Body of pancreas (tissue), 4 donors: ENCODE data around the gene SH3BP1. TPM values are rescaled to one million over a fixed set of nuclear protein-coding genes. Genes with fewer than 3 reads are reported as not detected.

Source experiments
- ATAC-seq: fragments of 150-250 bp; one replicate; pipeline ENCODE4 v1.9.1; 2016
- DNase-seq, 4 donors: peaks; one replicate each; pipeline ENCODE4 v3.0.0-alpha.2; 2019
- H3K27ac ChIP-seq, 4 donors: fragments of 200-600 bp; sonication (generic); 1 replicate in 3 of 4; 2 replicates in 1 of 4; pipeline versions ENCODE4 v1.5.1 to v1.6.1; 2016 to 2019; ENCODE audit warnings: mild to moderate bottlenecking in 1 of 4, mixed read lengths in 1 of 4, moderate library complexity in 1 of 4
- H3K27me3 ChIP-seq, 2 donors: fragments of 200-600 bp; sonication (generic); one replicate each; pipeline ENCODE4 v1.6.0; 2016; ENCODE audit warnings: mild to moderate bottlenecking in 1 of 2
- H3K36me3 ChIP-seq, 2 donors: fragments of 200-600 bp; sonication (generic); replicated peaks in 1 of 2; 2 replicates each; pipeline ENCODE4 v1.5.1; 2016; ENCODE audit warnings: low read depth in 2 of 2; ENCODE audit not compliant: insufficient read depth in 1 of 2
- H3K4me1 ChIP-seq: fragments of 200-600 bp; sonication (generic); one replicate; pipeline ENCODE4 v1.6.0; 2016
- H3K4me3 ChIP-seq, 2 donors: fragments of 200-600 bp; sonication (generic); 1 replicate in 1 of 2; 2 replicates in 1 of 2; pipeline ENCODE4 v1.5.1; 2016 to 2019
- H3K9me3 ChIP-seq, 3 donors: fragments of 200-600 bp; sonication (generic); 1 replicate in 2 of 3; 2 replicates in 1 of 3; pipeline ENCODE4 v1.5.1; 2016
- POLR2A ChIP-seq, 3 donors: fragments of 450-650 bp; IDR thresholded peaks; one replicate each; pipeline ENCODE4 v1.6.1; 2016; ENCODE audit warnings: antibody characterized with exemption in 3 of 3, mild to moderate bottlenecking in 2 of 3
- WGBS, 2 donors: methylation state at CpG; one replicate each; pipeline ENCODE4 v1.1.5; 2017; 5-methylcytosine and 5-hydroxymethylcytosine counted together
- intact Hi-C: fragments of 100-400 bp; cut with DNase I; formaldehyde crosslinking; loops from one replicate; pipeline ENCODE4 v1.15.1; 2023
- total RNA-seq, 2 donors: library from RNA; depleted of rRNA; stranded (reverse); fragments of >200 nt; gene quantifications; one replicate each; pipeline ENCODE4 v1.1.0, GENCODE V29; 2016
- TF ChIP-seq, protein P1 (sequence below), 7 experiments: fragments of 450-650 bp in 4 of 7; fragments of 200-600 bp in 3 of 7; sonication (generic) in 3 of 7; IDR thresholded peaks; one replicate each; pipeline ENCODE4 v1.5.1; 2016 to 2019; ENCODE audit warnings: antibody characterized with exemption in 7 of 7

SH3BP1 gene
- total RNA-seq, 2 donors from 2014 or later = 2.0 to 40.0 TPM

- Histone ChIP-seq H3K9me3 (no peaks in the 10 kb centered on the region), H3K4me1 (peaks cover 42% of the 10 kb centered on the region), H3K36me3 (no peaks in the 10 kb centered on the region), H3K4me3 (no peak overlapping the region), H3K27me3 (no peaks in the 10 kb centered on the region), H3K27ac (no peak overlapping the region)
- intact Hi-C loops = no loop called here
- DNase-seq (no peak), ATAC-seq (no peak)
- WGBS, 2 donors = 59 to 70% methylated on average over 8 to 9 of the region's 18 CpGs
- TF ChIP-seq POLR2A (IDR thresholded peaks at IDR 0.05) = no peak
- TF ChIP-seq, protein P1, sequence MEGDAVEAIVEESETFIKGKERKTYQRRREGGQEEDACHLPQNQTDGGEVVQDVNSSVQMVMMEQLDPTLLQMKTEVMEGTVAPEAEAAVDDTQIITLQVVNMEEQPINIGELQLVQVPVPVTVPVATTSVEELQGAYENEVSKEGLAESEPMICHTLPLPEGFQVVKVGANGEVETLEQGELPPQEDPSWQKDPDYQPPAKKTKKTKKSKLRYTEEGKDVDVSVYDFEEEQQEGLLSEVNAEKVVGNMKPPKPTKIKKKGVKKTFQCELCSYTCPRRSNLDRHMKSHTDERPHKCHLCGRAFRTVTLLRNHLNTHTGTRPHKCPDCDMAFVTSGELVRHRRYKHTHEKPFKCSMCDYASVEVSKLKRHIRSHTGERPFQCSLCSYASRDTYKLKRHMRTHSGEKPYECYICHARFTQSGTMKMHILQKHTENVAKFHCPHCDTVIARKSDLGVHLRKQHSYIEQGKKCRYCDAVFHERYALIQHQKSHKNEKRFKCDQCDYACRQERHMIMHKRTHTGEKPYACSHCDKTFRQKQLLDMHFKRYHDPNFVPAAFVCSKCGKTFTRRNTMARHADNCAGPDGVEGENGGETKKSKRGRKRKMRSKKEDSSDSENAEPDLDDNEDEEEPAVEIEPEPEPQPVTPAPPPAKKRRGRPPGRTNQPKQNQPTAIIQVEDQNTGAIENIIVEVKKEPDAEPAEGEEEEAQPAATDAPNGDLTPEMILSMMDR (IDR thresholded peaks at IDR 0.05) = no peak
These were observed 38.9 kb downstream of the SH3BP1 start for GRCh38 chr22:37678372-37678771.

DNA sequence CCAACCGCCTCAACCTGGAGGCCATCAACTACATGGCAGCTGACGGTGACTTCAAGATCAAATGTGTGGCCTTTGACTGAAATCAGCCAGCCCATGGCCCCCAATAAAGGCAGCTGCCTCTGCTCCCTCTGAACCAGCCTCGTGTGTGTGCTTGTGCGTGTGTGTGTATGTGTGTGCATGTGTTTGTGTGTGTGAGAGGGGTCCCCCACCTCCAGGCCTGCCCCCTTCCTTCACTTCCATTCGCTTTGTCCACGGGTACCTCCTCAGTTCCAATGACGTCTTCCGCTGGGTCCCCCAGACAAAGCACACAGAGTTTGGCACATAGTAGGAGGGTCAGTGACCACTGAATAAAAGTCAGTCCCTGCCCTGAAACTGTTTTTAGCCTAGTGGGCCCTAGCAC is 40.2 kb downstream of the SH3BP1 start:
- no peak for TF ChIP-seq POLR2A (IDR thresholded peaks at IDR 0.05)
- TF ChIP-seq, protein P1 (IDR thresholded peaks at IDR 0.05) = no peak
- no peaks in the 10 kb centered on the region for H3K36me3 ChIP-seq
- H3K4me1 ChIP-seq = peaks cover 37% of the 10 kb centered on the region
- H3K9me3 ChIP-seq = no peaks in the 10 kb centered on the region
- ATAC-seq (no peak), DNase-seq (no peak)
- no peaks in the 10 kb centered on the region for H3K27me3 ChIP-seq
- 83 to 95% methylated on average over 4 to 8 of the region's 8 CpGs for WGBS, 2 donors
- no peak overlapping the region for H3K27ac ChIP-seq
- no peak overlapping the region for H3K4me3 ChIP-seq
- intact Hi-C loops = loop anchor here (5.0 kb wide), 1 partner anchor 32 kb away; no protein-coding TSS in a partner anchor

- no peak for DNase-seq
- ATAC-seq = no peak
- intact Hi-C loops = loop anchor here (5.0 kb wide), 1 partner anchor 33 kb away; no protein-coding TSS in a partner anchor
- Histone ChIP-seq H3K4me3 (no peak overlapping the region), H3K27ac (no peak overlapping the region), H3K9me3 (no peaks in the 10 kb centered on the region), H3K36me3 (no peaks in the 10 kb centered on the region), H3K27me3 (no peaks in the 10 kb centered on the region), H3K4me1 (peaks cover 31% of the 10 kb centered on the region)
- TF ChIP-seq POLR2A (IDR thresholded peaks at IDR 0.05) = no peak
- WGBS, 2 donors = 62 to 77% methylated on average over 5 to 7 of the region's 7 CpGs
These were observed 40.9 kb downstream of the SH3BP1 start for GRCh38 chr22:37680191-37680851.

DNA sequence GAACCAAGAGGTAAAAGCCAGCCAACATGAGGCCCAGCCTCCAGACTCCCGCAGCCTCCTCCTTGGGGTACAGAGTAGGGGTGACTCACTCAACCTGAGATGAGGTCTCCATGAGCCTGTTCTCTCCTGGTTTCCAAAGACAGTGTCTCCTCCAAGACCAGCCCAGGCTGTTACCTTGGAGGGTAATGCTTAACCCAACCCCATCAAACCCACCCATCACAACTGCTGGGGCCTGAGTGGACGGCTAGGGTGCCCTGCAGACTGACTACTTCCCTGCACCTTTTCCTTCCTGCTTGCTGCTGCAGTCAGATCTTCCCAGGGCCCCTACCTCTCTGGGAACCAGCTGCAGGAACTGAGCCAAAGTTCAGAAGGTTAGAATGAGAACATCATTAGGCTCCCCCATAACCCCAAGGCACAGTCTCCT is 41.5 kb downstream of the SH3BP1 start:
- ATAC-seq (no peak), DNase-seq (no peak)
- Histone ChIP-seq H3K4me1 (peaks cover 28% of the 10 kb centered on the region), H3K27ac (no peak overlapping the region), H3K4me3 (no peak overlapping the region), H3K36me3 (no peaks in the 10 kb centered on the region), H3K27me3 (no peaks in the 10 kb centered on the region), H3K9me3 (no peaks in the 10 kb centered on the region)
- TF ChIP-seq, protein P1 (IDR thresholded peaks at IDR 0.05) = no peak
- TF ChIP-seq POLR2A (IDR thresholded peaks at IDR 0.05) = no peak
- 21 to 81% methylated on average over 2 of the region's 2 CpGs for WGBS, 2 donors
- intact Hi-C loops = loop anchor here (5.0 kb wide), 1 partner anchor 34 kb away; no protein-coding TSS in a partner anchor

GRCh38 chr22:37681556-37682049 is 42.1 kb downstream of the SH3BP1 start:
- H3K9me3 ChIP-seq = no peaks in the 10 kb centered on the region
- H3K4me1 ChIP-seq = peaks cover 23% of the 10 kb centered on the region
- no peak for TF ChIP-seq POLR2A (IDR thresholded peaks at IDR 0.05)
- TF ChIP-seq, protein P1 (IDR thresholded peaks at IDR 0.05) = peak; percentile 78 to 95 (median 92)
- H3K27ac ChIP-seq = no peak overlapping the region
- H3K4me3 ChIP-seq = no peak overlapping the region
- no peaks in the 10 kb centered on the region for H3K36me3 ChIP-seq
- intact Hi-C loops = loop anchor here (5.0 kb wide), 1 partner anchor 34 kb away; no protein-coding TSS in a partner anchor
- H3K27me3 ChIP-seq = no peaks in the 10 kb centered on the region
- DNase-seq (peak; percentile 84 to 87 (median 86)), ATAC-seq (peak; percentile 73)
- 2 to 12% methylated on average over 5 to 6 of the region's 6 CpGs for WGBS, 2 donors
